ENCODE measurements around the gene MRPL23. TPM values are rescaled to one million over a fixed set of nuclear protein-coding genes. Genes with fewer than 3 reads are reported as not detected.
A peak's percentile ranks its signal among the peaks of the same experiment; 100 is the strongest.

Gene MRPL23
- total and polyA plus RNA-seq, 2 donors (not counting 3 experiments of a cell fraction or from before 2014, with no cell fraction given) = 72.7 to 222 TPM

DNA sequence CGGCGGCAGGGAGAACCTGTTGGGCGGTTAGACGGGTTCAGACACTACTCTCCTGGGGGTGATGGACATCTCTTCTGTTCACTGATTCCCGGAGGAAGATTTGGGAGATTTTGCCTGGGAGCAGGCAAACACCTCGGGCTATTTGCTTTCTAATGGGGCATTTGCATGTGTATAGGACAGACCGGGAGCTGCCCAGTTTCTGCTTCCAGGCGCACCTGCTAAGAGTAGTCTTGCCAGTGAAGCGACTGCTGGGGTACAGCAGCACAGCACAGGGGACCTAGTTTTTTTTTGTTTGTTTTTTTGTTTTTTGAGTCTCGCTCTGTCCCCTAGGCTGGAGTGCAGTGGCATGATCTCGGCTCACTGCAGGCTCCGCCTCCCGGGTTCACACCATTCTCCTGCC, 57.3 kb downstream of the MRPL23 start:
- no peaks in the 10 kb centered on the region for H3K27me3 ChIP-seq (ENCODE audit: control insufficient read depth in 2 of 2, insufficient read depth in 2 of 2, low read length in 2 of 2)
- H3K9me1 ChIP-seq (replicated peaks; ENCODE audit: control insufficient read depth, extremely low read depth, insufficient read depth, low read length) = no peaks in the 10 kb centered on the region
- no peak overlapping the region for H3K4me2 ChIP-seq (ENCODE audit: insufficient read depth, low read length)
- DNase-seq (ENCODE audit: low read depth, low spot score) = no peak
- ChIA-PET CTCF (interaction anchor here (1.0 to 4.9 kb wide), 2 partner anchors 147 to 352 kb away, joined by 3 to 52 read pairs; no protein-coding TSS in a partner anchor), POLR2A (no interaction called here)
- dilution Hi-C loops (cut with MboI; ENCODE audit: extremely low pct_ligation_motif_present, low sequenced_read_pairs) = no loop called here
- H3K79me2 ChIP-seq (ENCODE audit: control insufficient read depth, insufficient read depth, low read length) = no peaks in the 10 kb centered on the region
- H2AFZ ChIP-seq (ENCODE audit: low read depth, low read length) = no peak overlapping the region
- TF ChIP-seq MYC (IDR thresholded peaks at IDR 0.05; ENCODE audit: low read depth, low read length) (no peak), POLR2AphosphoS5 (IDR thresholded peaks at IDR 0.05; ENCODE audit: insufficient read depth, low read depth, low read length) (no peak), GATA2 (IDR thresholded peaks at IDR 0.05; ENCODE audit: insufficient read depth, insufficient read length, low read depth, low read length) (no peak), FOS (IDR thresholded peaks at IDR 0.05; ENCODE audit: borderline replicate concordance, insufficient read depth, low read length) (no peak), JUN (IDR thresholded peaks at IDR 0.05; ENCODE audit: borderline replicate concordance, insufficient read depth, insufficient read length, low read depth) (no peak)
- TF ChIP-seq, protein P1, sequence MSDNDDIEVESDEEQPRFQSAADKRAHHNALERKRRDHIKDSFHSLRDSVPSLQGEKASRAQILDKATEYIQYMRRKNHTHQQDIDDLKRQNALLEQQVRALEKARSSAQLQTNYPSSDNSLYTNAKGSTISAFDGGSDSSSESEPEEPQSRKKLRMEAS (IDR thresholded peaks at IDR 0.05; ENCODE audit: insufficient read depth, insufficient read length) = no peak
- H3K4me1 ChIP-seq (ENCODE audit: control insufficient read depth, extremely low read depth, insufficient read depth, low read length) = no peaks in the 10 kb centered on the region
- no peaks in the 10 kb centered on the region for H3K36me3 ChIP-seq (ENCODE audit: control insufficient read depth in 2 of 2, extremely low read depth in 1 of 2, insufficient read depth in 2 of 2, low read length in 2 of 2)
- H3K9me3 ChIP-seq (replicated peaks; ENCODE audit: control insufficient read depth, insufficient read depth, low read length) = no peaks in the 10 kb centered on the region
- no peak overlapping the region for H3K9ac ChIP-seq (replicated peaks; ENCODE audit: extremely low read depth, insufficient read depth, low read length)
- no TSS peak for BruUV-seq (replicated peaks)
- H3K27ac ChIP-seq (ENCODE audit: insufficient read depth, low read depth, low read length) = no peak overlapping the region
- FAIRE-seq = no peak
- H3K4me3 ChIP-seq (replicated peaks in 1 of 3; ENCODE audit: insufficient read depth in 1 of 3, low read depth in 1 of 3, low read length in 3 of 3) = no peak overlapping the region
- H4K20me1 ChIP-seq (replicated peaks; ENCODE audit: control insufficient read depth, extremely low read depth, insufficient read depth, low read length) = no peaks in the 10 kb centered on the region
- intact Hi-C loops (cut with micrococcal nuclease) = no loop called here

MicroRNAs encoded within 50 kb of the gene (microRNA counts, 767-probe panel; counts per million panel counts)
- 723 counts per million, percentile 96 among the panel's probes with 10 or more counts for microRNA hsa-miR-675-5p

Small RNA genes lying within 50 kb of the gene (small RNA-seq; reads per million reads assigned to genes)
- gene RF01972 (ENCODE audit: insufficient read depth, insufficient read length, low read depth, low replicate concordance) (not detected), gene RF01973 (ENCODE audit: insufficient read depth, insufficient read length, low read depth, low replicate concordance) (not detected)

Other genes with a start within 250 kb of the MRPL23 start
- gene IFITM10, start 196.7 kb upstream of the MRPL23 start, total RNA-seq = 0.62 and 0.66 TPM in 2 replicates
- 0.04 and 0.08 TPM in 2 replicates for gene IFITM10, start 196.7 kb upstream of the MRPL23 start, polyA plus RNA-seq
- 197 and 215 TPM in 2 replicates for gene CTSD, start 183.4 kb upstream of the MRPL23 start, total RNA-seq
- gene CTSD, start 183.4 kb upstream of the MRPL23 start, polyA plus RNA-seq = 248 and 344 TPM in 2 replicates
- not detected in 2 replicates for gene SYT8, start 112.3 kb upstream of the MRPL23 start, total RNA-seq
- not detected in 2 replicates for gene SYT8, start 112.3 kb upstream of the MRPL23 start, polyA plus RNA-seq
- not detected in 2 replicates for gene TNNI2, start 108.4 kb upstream of the MRPL23 start, total RNA-seq
- not detected in 2 replicates for gene TNNI2, start 108.4 kb upstream of the MRPL23 start, polyA plus RNA-seq
- not detected in 2 replicates for gene LSP1, start 94.2 kb upstream of the MRPL23 start, total RNA-seq
- not detected in 2 replicates for gene LSP1, start 94.2 kb upstream of the MRPL23 start, polyA plus RNA-seq
- gene PRR33, start 55.4 kb upstream of the MRPL23 start, total RNA-seq = not detected in 2 replicates
- gene PRR33, start 55.4 kb upstream of the MRPL23 start, polyA plus RNA-seq = not detected in 2 replicates
- gene TNNT3, start 27.6 kb upstream of the MRPL23 start, total RNA-seq = not detected in 2 replicates
- gene TNNT3, start 27.6 kb upstream of the MRPL23 start, polyA plus RNA-seq = not detected in 2 replicates
- 0.37 and 3.2 TPM in 2 replicates for gene H19, start 50.5 kb downstream of the MRPL23 start, total RNA-seq
- gene H19, start 50.5 kb downstream of the MRPL23 start, polyA plus RNA-seq = 0.21 and 0.68 TPM in 2 replicates
- 21.0 and 34.1 TPM in 2 replicates for gene IGF2, start 192.1 kb downstream of the MRPL23 start, total RNA-seq
- gene IGF2, start 192.1 kb downstream of the MRPL23 start, polyA plus RNA-seq = 4.3 and 5.7 TPM in 2 replicates
- gene INS, start 213.9 kb downstream of the MRPL23 start, total RNA-seq = not detected in 2 replicates
- not detected in 2 replicates for gene INS, start 213.9 kb downstream of the MRPL23 start, polyA plus RNA-seq
- gene TH, start 224.5 kb downstream of the MRPL23 start, total RNA-seq = not detected in 2 replicates
- gene TH, start 224.5 kb downstream of the MRPL23 start, polyA plus RNA-seq = not detected in 2 replicates